ENCODE data around the gene SOSTDC1. TPM values are rescaled to one million over a fixed set of nuclear protein-coding genes. Genes with fewer than 3 reads are reported as not detected.
"Not testable (repeated sequence)": the region's sequence is repeated elsewhere in the genome, so short reads cannot be mapped to it uniquely, and the experiment has no call there.

SOSTDC1 gene
- total RNA-seq, 1 donor from 2014 or later, result 5.4 TPM

GRCh38 chr7:16462431-16462889, 3.1 kb downstream of the SOSTDC1 start:
- H3K4me1 Mint-ChIP-seq (ENCODE audit: unreplicated experiment), result peaks cover 35% of the 10 kb centered on the region
- DNase-seq (ENCODE audit: extremely low spot score, unreplicated experiment), result no peak
- H3K36me3 Mint-ChIP-seq, result no peaks in the 10 kb centered on the region
- no peak for TF ChIP-seq CTCF (conservative IDR thresholded peaks at IDR 0.05)
- H3K27me3 Mint-ChIP-seq, result no peaks in the 10 kb centered on the region
- H3K27ac Mint-ChIP-seq, result no peak overlapping the region
- H3K9me3 Mint-ChIP-seq, result no peaks in the 10 kb centered on the region
- H3K4me3 Mint-ChIP-seq, result no peak overlapping the region

DNA sequence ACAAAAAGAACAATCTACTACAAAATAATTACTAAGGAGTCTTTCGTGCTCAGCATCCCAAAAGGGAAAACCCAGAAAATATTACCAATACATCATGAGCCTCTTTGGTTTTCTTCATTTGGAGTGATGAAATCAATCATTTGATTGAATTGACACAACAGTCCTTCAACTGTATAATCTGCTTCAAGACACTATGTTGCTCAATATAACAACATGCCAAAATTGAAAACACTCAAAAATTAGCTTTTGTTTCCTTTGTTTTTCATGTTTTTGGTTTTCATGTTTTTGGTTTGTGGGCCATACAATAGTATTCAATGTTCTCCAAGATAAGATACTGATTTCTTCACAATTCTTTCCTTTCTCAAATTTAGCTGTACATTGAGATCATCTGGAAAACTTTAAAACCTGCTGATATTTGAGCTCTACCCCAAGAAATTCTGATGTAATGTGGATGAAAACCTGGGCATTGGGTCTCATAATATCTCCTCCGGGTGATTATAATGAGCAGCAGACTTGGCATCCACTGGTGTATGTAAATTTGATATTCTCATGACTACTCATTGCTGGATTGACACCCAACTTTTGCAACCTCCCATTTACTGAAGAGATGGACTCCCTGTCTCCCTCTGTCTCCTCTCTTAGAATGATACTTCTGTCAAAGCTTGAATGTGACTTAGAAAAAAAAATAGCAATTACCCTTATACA, 4.6 kb downstream of the SOSTDC1 start:
- Mint-ChIP-seq H3K4me3 (no peak overlapping the region), H3K9me3 (no peaks in the 10 kb centered on the region), H3K4me1 (ENCODE audit: unreplicated experiment) (peaks cover 28% of the 10 kb centered on the region), H3K36me3 (no peaks in the 10 kb centered on the region), H3K27me3 (no peaks in the 10 kb centered on the region), H3K27ac (no peak overlapping the region)
- TF ChIP-seq CTCF (conservative IDR thresholded peaks at IDR 0.05), result no peak
- no peak for DNase-seq (ENCODE audit: extremely low spot score, unreplicated experiment)

DNA sequence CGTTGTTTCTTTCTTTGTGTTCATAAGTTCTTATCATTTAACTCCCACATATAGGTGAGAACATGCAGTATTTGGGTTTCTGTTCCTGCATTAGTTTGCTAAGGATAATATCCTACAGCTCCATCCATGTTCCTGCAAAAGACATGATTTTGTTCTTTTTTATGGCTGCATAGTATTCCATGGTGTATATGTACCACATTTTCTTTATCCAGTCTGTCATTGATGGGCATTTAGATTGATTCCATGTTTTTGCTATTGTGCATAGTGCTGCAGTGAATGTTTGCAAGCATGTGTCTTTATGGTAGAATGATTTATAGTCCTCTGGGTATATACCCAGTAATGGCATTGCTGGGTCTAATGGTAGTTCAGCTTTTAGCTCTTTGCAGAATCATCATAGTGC, 9.2 kb downstream of the SOSTDC1 start:
- H3K36me3 Mint-ChIP-seq; H3K9me3 Mint-ChIP-seq; H3K27ac Mint-ChIP-seq; H3K4me3 Mint-ChIP-seq; DNase-seq (ENCODE audit: extremely low spot score, unreplicated experiment); H3K27me3 Mint-ChIP-seq; H3K4me1 Mint-ChIP-seq (ENCODE audit: unreplicated experiment): not testable (repeated sequence)

DNA sequence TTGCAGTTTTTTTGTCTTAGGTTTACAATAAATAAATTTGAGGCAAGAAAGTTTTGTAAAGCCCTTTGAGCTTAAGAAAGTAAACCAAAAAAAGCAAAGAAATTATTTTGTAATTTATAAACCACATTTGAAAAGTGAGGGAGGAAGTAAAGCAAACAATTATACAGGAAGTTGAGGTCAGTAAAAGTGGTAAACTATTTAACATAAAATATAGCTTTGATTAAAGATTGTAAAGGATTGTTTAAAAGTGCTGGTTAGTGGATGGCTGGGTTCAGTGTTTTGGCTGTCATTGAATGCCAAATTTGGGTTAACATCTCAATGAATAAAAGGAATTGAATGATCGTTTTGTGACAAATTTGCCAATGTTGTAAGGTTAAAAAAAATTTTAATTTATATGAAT, 9.9 kb downstream of the SOSTDC1 start:
- H3K9me3 Mint-ChIP-seq, result no peaks in the 10 kb centered on the region
- H3K27me3 Mint-ChIP-seq, result no peaks in the 10 kb centered on the region
- H3K36me3 Mint-ChIP-seq, result no peaks in the 10 kb centered on the region
- no peaks in the 10 kb centered on the region for H3K4me1 Mint-ChIP-seq (ENCODE audit: unreplicated experiment)
- no peak overlapping the region for H3K27ac Mint-ChIP-seq
- no peak for TF ChIP-seq CTCF (conservative IDR thresholded peaks at IDR 0.05)
- no peak overlapping the region for H3K4me3 Mint-ChIP-seq
- DNase-seq (ENCODE audit: extremely low spot score, unreplicated experiment), result no peak

DNA sequence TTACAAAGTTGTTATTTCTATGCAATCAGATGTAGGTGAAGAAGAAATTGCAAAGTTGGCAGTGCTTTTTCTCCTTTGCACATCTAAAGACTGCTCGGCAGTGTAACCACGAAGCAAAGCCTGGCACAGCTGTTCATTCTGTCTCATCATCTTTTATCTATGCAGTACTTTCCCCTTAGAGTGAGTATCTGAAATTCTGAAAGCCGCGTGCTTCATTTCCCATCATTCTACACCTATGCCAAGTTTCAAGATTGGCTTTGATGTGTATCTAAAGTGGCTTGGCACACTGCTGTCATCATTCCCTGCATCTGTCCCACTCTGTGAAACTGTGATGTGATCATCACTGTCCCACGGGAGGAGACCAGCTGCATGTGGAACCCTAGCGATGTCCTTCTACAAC, 15.2 kb downstream of the SOSTDC1 start:
- TF ChIP-seq CTCF (conservative IDR thresholded peaks at IDR 0.05), result no peak
- Mint-ChIP-seq H3K27ac (no peak overlapping the region), H3K9me3 (no peaks in the 10 kb centered on the region), H3K4me3 (no peak overlapping the region), H3K27me3 (no peaks in the 10 kb centered on the region), H3K4me1 (ENCODE audit: unreplicated experiment) (no peaks in the 10 kb centered on the region), H3K36me3 (no peaks in the 10 kb centered on the region)
- no peak for DNase-seq (ENCODE audit: extremely low spot score, unreplicated experiment)

DNA sequence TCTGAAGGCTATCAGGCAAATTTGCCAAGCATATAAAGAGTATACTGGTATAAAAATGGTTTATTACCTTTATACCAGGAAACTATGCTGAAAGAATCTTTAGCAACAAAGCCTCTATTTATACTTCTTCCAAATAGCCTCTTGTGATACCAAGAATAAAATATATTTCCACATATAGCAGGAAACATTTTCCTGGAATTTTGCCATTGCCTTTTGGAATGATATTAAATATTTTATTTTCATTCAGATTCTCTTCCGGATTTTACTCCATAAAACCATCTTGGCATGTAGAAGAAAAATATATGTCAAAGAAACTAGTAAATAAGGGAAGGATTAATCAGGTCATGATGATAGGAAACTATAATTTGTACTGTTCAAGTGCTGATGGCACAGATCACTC, 17.7 kb downstream of the SOSTDC1 start:
- H3K4me3 Mint-ChIP-seq, result no peak overlapping the region
- no peak for DNase-seq (ENCODE audit: extremely low spot score, unreplicated experiment)
- no peaks in the 10 kb centered on the region for H3K27me3 Mint-ChIP-seq
- H3K36me3 Mint-ChIP-seq, result no peaks in the 10 kb centered on the region
- H3K4me1 Mint-ChIP-seq (ENCODE audit: unreplicated experiment), result no peaks in the 10 kb centered on the region
- H3K27ac Mint-ChIP-seq, result no peak overlapping the region
- no peaks in the 10 kb centered on the region for H3K9me3 Mint-ChIP-seq
- no peak for TF ChIP-seq CTCF (conservative IDR thresholded peaks at IDR 0.05)

Data from type B pancreatic cell (in vitro differentiated cells).